ENCODE results near the gene KDR.
A peak's percentile ranks its signal among the peaks of the same experiment; 100 is the strongest.

Gene KDR

DNA sequence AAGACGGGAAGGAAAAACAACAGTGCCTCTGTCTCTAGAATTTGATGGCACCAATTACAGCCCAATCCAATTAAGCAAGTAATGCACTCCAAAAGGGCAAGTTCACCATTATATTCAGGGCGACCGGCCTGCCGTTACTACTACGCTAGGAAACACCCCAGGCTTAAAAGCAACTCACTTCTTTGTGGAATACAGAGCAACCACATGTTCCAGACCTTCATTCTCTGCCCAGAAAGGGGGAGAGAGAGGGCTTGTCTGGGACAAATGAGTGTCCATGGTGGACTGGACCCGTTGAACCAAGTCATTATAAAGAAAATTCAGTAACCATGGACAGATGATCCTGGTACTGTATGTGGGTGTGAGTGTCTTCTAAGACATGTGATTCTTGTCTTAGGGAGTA lies 1.6 kb downstream of the KDR start:
- DNase-seq (ENCODE audit: low spot score): no peak

DNA sequence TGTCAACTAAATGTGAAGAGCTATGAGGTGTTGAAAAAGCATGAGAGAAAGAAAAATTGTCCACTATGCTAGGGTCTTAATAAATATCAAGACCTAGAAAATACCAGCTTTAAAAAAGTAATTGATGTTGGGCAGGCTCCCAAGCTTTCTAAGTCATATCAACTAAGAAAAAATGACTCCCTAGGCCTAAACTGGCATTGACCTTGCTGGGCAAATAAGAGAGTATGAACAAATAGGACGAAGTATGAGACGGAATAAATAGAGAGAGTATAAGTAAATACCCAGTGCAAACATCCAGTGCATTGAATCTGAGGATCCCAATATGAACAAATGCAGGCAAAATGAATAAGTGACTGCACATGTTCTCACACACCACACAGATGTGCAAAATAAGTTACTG lies 3.2 kb downstream of the KDR start:
- no peak for DNase-seq (ENCODE audit: low spot score)

- DNase-seq (ENCODE audit: low spot score): no peak
Observed at GRCh38 chr4:55121246-55121645, 4.1 kb downstream of the KDR start.

- no peak for DNase-seq (ENCODE audit: low spot score)
Observed at GRCh38 chr4:55118397-55118796, 7.0 kb downstream of the KDR start.

DNA sequence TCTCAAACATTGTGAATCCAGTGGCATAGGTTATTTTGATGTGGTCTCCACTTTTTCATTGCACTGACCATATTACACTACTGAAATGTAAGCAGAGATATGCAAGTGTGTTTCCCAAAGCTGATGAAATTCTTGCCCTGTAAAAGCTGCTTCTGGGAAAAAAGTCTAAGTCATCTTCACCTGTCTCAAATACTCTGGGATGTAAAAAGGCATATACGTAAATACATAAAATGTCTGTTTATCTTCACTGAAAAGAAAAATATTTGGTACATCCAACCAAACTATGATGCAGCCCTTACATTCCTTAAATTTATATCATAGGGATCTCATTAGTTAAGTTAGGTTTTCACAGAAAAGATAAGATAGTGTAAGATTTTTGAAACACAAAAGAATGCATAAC lies 7.9 kb downstream of the KDR start:
- no peak for DNase-seq (ENCODE audit: low spot score)

GRCh38 chr4:55116450-55116849 lies 8.9 kb downstream of the KDR start:
- DNase-seq (ENCODE audit: low spot score): no peak

DNA sequence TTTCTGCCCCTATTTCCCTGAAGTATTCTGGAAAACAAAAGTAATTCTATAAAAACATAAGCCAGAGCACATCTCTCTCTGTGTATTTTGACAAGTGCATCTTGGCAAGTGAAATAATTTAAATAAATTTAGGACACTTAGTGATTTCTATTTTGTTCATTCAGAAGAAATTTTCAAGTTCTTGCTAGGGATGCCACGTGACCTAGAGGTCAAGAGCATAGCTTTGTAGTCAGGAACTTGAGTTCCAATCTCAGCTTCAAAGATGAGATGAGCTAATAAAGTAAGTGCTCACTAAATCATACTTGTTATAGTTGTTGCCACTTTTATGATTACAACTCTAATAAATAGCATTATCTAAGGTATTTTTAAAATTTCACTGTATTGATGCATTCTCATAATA lies 13.8 kb downstream of the KDR start:
- DNase-seq (ENCODE audit: low spot score): no peak

- no peak for DNase-seq (ENCODE audit: low spot score)
Observed at GRCh38 chr4:55110131-55110530, 15.3 kb downstream of the KDR start.

DNA sequence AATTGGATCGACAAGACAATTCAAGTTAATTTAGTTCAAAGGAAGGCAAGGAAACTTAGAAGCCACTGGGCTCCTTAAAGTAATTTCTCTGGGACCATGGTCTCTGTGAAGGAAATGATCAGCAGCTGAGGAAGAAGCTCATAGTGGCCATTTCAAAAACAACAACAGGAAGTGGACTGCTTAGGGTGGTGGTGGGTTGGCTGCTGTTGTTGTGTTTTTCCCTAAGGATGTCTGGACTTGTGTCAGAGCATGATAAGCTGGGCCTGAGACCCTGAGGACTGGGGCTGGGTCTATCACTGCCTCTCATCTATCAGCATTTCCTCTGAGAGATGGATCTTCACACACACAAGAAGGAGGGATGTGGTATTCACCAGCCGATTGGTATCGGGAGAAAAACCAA lies 18.3 kb downstream of the KDR start:
- DNase-seq (ENCODE audit: low spot score): no peak

DNA sequence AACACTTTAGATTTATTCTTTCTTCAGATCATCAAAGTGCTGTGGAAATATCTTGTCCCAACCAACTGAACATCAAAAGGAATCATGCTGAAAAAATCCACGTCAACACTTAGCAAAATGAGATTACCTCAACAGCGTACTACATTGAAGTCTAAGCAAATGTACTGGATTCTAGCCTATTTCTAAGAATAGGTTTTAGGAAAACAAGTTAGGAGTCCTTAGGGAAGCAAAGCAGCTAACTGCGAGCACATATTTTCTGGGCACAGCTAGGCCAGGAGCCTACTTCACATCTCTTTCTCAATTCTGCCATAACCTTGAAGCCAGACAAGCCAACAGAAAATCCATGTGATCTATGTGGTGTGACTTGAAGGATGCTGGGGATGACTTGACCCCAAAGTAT lies 22.2 kb downstream of the KDR start:
- no peak for DNase-seq (ENCODE audit: low spot score)

GRCh38 chr4:55099816-55100215 lies 25.6 kb downstream of the KDR start:
- DNase-seq (ENCODE audit: low spot score): no peak

- no peak for DNase-seq (ENCODE audit: low spot score)
Observed at GRCh38 chr4:55098456-55099204, 26.8 kb downstream of the KDR start.

GRCh38 chr4:55096619-55097018 lies 28.8 kb downstream of the KDR start:
- no peak for DNase-seq (ENCODE audit: low spot score)

DNA sequence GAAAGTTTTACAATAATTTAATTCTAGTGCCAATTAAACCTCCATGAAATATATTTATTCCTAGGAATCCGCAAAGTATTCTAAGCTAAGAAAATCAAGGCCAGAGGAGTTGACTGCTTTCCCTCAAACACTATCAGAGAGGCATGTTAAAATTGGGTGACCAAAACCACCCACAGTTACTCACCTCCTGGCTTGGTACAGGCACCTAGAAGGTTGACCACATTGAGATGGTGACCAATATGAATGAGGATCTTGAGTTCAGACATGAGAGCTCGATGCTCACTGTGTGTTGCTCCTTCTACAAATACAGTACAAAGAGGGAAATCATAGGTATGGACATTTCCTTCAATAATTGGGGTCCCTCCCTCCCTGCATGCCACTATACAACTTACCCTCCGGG lies 29.4 kb downstream of the KDR start:
- DNase-seq (ENCODE audit: low spot score): no peak

DNA sequence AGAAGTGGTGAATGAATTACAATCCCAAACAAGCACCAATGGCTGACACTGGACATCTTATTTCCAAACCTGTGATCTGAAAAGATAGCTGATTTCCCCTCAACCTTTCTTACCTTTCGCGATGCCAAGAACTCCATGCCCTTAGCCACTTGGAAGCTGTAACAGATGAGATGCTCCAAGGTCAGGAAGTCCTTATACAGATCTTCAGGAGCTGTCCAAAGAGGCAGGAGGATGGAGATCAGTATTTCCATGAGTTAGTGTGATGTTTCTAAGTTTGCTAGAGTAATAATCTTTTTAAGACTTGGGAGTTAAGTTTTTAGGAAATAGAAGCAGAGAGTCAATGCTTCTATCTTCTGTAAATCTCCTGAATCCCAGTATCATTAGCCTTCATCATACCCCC lies 32.9 kb downstream of the KDR start:
- DNase-seq (ENCODE audit: low spot score): no peak

GRCh38 chr4:55089916-55090315 lies 35.5 kb downstream of the KDR start:
- no peak for DNase-seq (ENCODE audit: low spot score)

DNA sequence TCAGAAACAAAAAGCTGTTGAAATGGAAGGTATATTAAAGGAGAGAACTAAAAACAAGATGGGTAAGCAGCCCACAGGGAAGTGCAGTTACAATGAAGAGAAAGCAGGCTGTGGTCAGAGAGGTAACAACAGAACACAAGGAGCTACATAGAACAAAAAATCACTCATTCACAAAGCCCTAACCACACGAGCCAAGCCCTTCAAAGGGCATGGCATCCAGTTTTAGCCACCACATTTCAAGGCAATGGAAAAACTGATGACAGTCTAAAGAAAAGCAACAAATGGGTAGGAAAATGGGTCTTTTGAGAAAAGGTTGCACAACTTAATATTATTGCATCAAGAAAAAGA lies 37.5 kb downstream of the KDR start:
- DNase-seq (ENCODE audit: low spot score): peak; percentile 9

DNA sequence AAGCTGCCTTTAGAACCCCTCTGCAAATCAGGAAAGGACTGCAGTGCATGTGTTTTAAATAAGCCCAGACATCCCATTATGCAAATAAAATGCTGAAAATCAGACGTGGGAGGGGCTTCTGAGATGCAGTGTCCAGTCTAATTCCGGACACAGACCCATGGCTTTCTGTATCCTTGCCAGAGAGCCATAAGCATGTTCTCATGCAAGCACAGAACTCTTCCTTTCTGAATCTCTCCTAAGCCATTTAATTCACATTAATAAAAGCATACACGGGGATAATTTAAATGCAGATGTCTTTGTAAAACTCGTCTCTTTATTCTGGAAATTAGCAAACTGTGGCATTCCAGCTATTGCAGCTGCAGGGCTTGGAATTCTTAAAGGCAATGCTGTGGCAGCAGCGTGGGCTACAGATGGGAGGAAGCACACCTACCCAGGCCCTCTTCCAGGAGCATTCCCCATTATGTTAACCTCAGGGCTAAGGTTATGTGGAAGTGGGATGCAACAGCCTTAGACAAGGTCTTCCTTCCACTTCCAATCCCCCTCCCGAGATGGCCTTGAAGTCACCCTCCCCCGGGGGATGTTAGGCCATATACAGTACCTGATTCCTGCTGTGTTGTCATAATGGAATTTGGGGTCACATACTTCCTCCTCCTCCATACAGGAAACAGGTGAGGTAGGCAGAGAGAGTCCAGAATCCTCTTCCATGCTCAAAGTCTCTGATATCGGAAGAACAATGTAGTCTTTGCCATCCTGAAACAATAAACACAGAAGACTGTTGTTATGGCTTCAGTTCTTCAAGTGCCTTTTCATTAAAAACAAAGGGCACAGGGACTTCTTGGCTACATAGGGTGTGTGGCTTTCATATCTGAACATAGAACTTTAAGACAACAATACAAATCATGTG lies 38.1 kb downstream of the KDR start:
- DNase-seq (ENCODE audit: low spot score): no peak

DNA sequence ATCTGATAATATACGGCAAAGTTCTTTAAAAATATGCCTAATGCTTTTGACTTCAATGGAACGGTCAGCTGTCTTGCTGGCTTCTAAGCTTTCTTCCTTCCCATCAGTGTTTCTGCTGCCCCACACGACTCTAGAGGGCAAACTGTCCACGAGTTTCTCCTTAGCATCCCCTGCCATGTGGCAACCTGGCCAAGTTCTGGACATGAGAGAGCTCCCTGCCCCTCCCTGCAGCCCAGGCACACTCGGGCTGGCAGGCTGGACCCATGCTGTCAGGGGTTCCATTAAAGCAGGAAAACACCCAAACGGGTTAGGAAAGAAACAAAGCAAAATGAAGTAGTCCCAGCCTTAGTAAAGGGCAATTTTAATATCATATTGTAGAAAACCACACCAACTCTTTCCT lies 38.8 kb downstream of the KDR start:
- DNase-seq (ENCODE audit: low spot score): no peak

DNA sequence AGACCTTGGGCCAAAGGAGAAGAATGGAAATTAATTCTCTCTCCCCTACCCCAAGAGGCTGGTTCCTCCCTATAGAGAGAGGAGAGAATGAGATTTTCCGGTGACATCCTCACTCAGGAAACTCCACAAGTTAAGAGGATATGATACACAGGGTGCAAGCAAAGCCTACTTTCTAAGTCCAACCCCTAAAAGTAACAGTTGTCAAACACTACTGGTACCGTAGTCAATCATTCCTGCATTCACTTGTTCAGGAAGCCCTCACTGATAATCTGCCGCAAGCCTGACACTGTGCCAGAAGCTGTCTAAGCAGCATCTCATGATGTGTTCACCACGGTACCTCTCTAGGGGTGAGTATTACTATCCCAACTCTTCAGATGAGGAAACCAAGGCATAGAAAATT lies 41.7 kb downstream of the KDR start:
- no peak for DNase-seq (ENCODE audit: low spot score)

GRCh38 chr4:55082756-55083155 lies 42.6 kb downstream of the KDR start:
- DNase-seq (ENCODE audit: low spot score): no peak

DNA sequence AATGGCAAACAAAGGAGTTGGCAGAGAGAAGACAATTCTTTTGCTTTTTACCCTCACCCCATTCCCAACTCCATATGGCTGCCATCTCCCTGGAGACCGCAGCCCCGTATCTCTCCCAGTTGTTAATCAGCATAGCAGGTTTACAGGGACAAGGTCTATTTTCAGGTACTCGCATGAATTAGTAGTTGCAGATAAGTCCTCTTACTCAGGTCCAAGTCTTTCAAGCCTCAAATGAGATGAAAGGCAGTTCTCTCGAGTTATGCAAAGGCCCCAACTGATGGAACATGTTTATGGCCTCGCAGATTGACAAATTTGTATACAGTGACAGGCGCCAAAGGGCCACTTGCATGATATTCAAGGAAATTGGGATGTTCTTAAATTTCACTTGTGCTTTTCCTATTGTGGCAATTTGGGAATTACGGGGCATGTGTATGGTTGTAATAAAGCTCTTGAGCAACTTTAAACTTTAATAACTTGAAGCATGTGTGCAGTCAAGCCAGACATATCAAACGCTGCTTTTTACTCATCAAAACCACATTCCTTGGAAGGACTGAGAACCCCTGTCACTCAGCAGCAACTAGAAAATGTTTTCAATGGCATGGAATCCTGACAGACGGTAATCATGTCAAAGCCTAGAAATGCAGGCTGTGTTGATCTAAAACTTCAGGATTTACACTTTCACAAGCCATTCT lies 45.1 kb downstream of the KDR start:
- DNase-seq (ENCODE audit: low spot score): no peak

Data from SW480 (cell line).